ENCODE results near the gene NOTCH4. TPM values are rescaled to one million over a fixed set of nuclear protein-coding genes. Genes with fewer than 3 reads are reported as not detected.
A peak's percentile ranks its signal among the peaks of the same experiment; 100 is the strongest.

NOTCH4 gene
- total and polyA plus RNA-seq, 3 donors from 2014 or later = 12.4 to 26.9 (median 15.2) TPM

- peak within 1 kb of the TSS in 1 of 2 donors; percentile 84 for H3K27ac ChIP-seq
- no peak for DNase-seq
- H3K4me3 ChIP-seq = no peak within 1 kb of the TSS
- peaks cover 26% of the 10 kb centered on the region for H3K4me1 ChIP-seq
- intact Hi-C loops (cut with DNase I; ENCODE audit: low total_unique reads) = no loop called here
- 74 to 78% methylated on average over 5 to 6 of the region's 6 CpGs for WGBS, 2 donors
- TF ChIP-seq CTCF (IDR thresholded peaks at IDR 0.05) = no peak
- TF ChIP-seq POLR2A (IDR thresholded peaks at IDR 0.05) = no peak
- no peaks in the 10 kb centered on the region for H3K9me3 ChIP-seq
- H3K27me3 ChIP-seq = no peaks in the 10 kb centered on the region
- no peaks in the 10 kb centered on the region for H3K36me3 ChIP-seq (ENCODE audit: low read depth, missing control alignments)
Measured at GRCh38 chr6:32184084-32184640, 39.7 kb downstream of the NOTCH4 start, which contains the start of gene AGER. AGER (minus strand) TSS chr6:32184253; CDS start chr6:32184222, 31 bp downstream.

GRCh38 chr6:32183483-32184083 is 40.3 kb downstream of the NOTCH4 start:
- intact Hi-C loops (cut with DNase I; ENCODE audit: low total_unique reads) = no loop called here
- no peak for TF ChIP-seq POLR2A (IDR thresholded peaks at IDR 0.05)
- TF ChIP-seq CTCF (IDR thresholded peaks at IDR 0.05) = no peak
- no peaks in the 10 kb centered on the region for H3K9me3 ChIP-seq
- no peaks in the 10 kb centered on the region for H3K27me3 ChIP-seq
- no peak overlapping the region for H3K4me3 ChIP-seq
- H3K36me3 ChIP-seq (ENCODE audit: low read depth, missing control alignments) = no peaks in the 10 kb centered on the region
- DNase-seq = no peak
- 80 to 84% methylated on average over 12 to 15 of the region's 15 CpGs for WGBS, 2 donors
- peaks cover 26% of the 10 kb centered on the region for H3K4me1 ChIP-seq
- H3K27ac ChIP-seq = peak overlapping the region in 1 of 2 donors; percentile 84

- Histone ChIP-seq H3K27me3 (no peaks in the 10 kb centered on the region), H3K4me3 (no peak overlapping the region), H3K27ac (no peak overlapping the region), H3K36me3 (ENCODE audit: low read depth, missing control alignments) (no peaks in the 10 kb centered on the region), H3K4me1 (peaks cover 22% of the 10 kb centered on the region), H3K9me3 (no peaks in the 10 kb centered on the region)
- no peak for TF ChIP-seq CTCF (IDR thresholded peaks at IDR 0.05)
- no peak for TF ChIP-seq POLR2A (IDR thresholded peaks at IDR 0.05)
- intact Hi-C loops (cut with DNase I; ENCODE audit: low total_unique reads) = no loop called here
- DNase-seq = no peak
- WGBS, 2 donors = 81 to 88% methylated on average over 3 of the region's 3 CpGs
Measured at GRCh38 chr6:32183030-32183429, 40.8 kb downstream of the NOTCH4 start.

GRCh38 chr6:32182555-32182981 is 41.3 kb downstream of the NOTCH4 start:
- H3K36me3 ChIP-seq (ENCODE audit: low read depth, missing control alignments) = no peaks in the 10 kb centered on the region
- no peak for DNase-seq
- intact Hi-C loops (cut with DNase I; ENCODE audit: low total_unique reads) = no loop called here
- no peak overlapping the region for H3K27ac ChIP-seq
- no peak for TF ChIP-seq POLR2A (IDR thresholded peaks at IDR 0.05)
- no peak for TF ChIP-seq CTCF (IDR thresholded peaks at IDR 0.05)
- no peaks in the 10 kb centered on the region for H3K9me3 ChIP-seq
- 79 to 86% methylated on average over 1 to 10 of the region's 10 CpGs for WGBS, 2 donors
- peaks cover 22% of the 10 kb centered on the region for H3K4me1 ChIP-seq
- no peaks in the 10 kb centered on the region for H3K27me3 ChIP-seq
- no peak overlapping the region for H3K4me3 ChIP-seq

Measured in testis (tissue), 3 donors.